GM18870 (cell line): Measurements from ENCODE around the gene SLC26A1.
"Not testable (repeated sequence)": the region's sequence is repeated elsewhere in the genome, so short reads cannot be mapped to it uniquely, and the experiment has no call there.

Experiments used
- ATAC-seq: cut with Tn5 transposase; IDR thresholded peaks from one replicate; pipeline ENCODE4 v1.9.1; 2021; ENCODE audit warnings: moderate library complexity; ENCODE audit not compliant: unreplicated experiment

SLC26A1 gene

DNA sequence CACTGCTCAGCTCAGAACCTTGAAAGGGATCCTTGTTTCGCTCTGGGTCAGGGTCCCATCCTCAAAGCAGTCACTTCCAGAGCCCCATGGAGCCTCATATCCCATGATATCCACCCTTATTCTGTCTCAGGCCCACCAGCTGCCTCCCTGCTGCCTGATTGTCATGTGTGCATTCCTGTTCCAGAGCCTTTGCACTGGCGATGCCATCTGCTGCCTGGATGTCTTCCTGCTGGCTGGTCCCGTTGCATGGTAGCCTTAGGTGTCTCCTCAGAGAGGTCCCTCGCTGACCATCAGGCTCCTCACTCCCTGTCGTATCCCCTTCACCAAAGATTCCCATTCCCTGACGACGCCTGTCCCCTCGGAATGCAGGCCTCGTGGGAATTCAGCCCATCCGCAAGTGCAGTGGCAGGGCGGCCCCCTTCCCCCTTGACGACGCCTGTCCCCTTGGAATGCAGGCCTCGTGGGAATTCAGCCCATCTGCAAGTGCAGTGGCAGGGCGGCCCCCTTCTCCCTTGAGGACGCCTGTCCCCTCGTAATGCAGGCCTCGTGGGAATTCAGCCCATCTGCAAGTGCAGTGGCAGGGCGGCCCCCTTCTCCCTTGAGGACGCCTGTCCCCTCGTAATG lies 6.1 kb upstream of the SLC26A1 start:
- ATAC-seq = not testable (repeated sequence)

DNA sequence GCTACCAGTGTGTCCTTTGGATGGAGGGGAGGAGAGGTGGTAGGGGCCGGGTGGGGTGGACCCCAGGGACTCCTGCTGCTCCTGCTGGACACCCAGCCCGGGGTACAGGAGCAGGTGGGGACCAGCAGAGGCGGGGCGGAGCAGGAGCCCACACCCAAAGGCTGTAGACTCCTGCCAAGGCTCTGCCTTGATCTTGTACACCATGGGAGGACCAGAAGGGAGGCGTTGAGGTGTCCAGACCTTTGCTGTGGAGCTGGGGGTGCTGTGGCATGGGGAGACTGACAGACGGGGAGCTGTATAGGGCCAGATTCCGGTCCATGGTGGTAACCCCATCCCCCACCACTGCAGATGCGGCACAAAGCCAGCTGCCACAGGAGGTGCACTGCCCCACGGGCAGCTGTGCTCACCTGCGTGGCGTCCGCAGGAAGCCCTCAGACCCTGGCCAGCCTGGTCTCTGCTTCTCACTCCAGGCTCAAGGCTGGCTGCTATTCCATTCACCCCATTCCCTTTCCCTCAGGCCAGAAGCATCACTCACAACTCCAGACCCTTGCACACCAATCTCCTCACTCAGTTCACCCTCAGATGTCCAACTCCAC lies 5.0 kb upstream of the SLC26A1 start:
- ATAC-seq = no peak

DNA sequence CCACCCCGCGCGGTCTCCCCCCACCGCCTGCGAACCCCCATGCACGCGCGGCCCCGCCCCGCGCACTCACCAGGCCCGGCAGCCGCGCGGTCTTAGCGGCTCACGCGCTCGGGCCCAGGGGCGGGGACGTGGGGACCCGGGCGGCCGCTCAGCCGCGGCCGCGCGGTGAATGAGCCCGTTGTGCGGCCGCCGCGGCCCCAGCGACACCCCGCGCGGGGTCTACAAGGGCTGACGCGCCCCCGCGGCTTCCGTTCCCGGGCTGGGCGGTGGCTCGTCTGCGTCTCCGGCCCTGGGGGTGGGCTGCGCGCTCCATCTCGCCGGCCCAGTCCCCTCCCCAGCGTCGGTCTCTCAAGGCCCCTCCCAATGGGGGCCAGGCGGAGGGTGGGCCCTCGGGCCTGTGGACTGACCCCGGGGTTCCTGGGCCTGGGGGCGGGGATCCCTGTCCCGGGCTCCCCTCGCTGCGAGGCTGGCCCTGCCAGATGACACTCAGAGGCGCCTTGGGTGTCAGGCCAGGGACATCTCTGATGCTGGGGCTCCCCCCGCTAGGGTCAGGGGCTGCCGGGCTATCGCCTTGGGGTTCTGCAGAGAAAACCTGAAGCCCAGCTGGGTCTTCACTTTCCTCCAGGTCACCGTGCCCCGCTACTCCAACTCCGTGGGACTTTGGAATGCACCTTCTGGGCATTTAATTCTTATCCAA lies 4.3 kb upstream of the SLC26A1 start:
- no peak for ATAC-seq

DNA sequence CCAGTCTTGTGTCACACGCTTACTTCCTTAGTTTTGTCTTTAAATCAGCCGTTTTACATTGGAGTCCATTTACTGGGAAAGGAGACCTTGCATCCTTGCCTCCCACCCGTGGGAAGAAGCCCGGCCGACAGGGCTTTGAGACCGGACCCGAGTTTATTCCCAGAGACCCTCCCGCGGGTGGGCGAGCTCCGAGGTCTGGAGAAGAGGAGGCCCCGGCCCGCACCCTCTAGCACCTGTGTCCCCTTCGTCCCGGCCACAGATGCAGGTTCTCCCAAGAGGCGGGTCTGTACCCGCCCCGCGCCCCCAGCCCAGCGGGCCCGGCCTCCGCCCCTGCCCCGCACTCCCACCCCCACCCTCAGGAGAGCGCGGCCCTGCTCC lies 3.8 kb upstream of the SLC26A1 start:
- no peak for ATAC-seq

DNA sequence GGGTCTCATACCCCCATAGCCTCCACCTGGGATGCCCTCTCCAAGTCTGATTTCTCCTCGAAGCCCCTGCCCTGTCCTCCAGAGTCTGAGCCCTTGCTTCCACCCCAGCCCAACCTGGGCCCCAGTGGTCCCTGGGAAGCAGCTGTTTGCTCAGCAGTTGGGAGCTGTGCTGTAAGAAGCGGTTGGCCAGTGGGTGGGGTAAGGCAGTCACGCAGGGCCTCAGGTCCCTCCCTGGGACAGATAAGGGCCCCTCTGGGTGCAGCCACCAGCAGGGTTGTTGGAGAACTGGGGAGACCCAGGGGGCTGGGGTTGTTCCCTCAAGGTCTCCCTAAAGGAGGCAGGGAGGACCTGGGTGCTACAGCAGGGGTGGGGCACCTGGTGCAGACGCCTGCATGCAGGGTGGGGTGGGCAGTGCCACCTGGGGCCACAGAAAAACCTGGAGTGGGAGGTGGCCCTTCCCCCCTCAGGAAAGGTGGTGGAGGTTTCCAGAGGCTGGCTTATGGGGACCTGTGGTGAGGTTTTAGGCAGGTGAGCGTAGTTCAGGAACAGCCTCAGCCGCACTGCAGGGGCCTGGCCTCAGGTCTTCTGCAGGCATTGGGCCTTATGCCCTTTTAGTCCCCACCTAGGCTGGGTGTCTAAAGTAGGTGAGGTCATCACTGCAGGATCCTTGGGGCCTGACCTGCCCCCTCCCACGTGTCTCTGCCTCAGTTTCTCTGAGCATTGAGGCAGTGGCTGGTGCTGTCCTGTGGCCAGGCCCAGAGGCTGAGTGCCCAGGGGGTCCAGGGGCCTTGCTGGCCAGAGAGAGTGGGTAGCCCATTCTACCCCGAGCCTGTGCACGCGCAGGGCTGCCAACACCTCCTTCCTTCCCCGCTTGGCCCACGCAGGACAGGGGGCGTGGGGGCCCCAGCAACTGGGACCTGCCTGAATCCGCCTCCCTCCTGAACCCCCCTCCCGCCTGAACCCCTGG lies 3.1 kb upstream of the SLC26A1 start:
- no peak for ATAC-seq

DNA sequence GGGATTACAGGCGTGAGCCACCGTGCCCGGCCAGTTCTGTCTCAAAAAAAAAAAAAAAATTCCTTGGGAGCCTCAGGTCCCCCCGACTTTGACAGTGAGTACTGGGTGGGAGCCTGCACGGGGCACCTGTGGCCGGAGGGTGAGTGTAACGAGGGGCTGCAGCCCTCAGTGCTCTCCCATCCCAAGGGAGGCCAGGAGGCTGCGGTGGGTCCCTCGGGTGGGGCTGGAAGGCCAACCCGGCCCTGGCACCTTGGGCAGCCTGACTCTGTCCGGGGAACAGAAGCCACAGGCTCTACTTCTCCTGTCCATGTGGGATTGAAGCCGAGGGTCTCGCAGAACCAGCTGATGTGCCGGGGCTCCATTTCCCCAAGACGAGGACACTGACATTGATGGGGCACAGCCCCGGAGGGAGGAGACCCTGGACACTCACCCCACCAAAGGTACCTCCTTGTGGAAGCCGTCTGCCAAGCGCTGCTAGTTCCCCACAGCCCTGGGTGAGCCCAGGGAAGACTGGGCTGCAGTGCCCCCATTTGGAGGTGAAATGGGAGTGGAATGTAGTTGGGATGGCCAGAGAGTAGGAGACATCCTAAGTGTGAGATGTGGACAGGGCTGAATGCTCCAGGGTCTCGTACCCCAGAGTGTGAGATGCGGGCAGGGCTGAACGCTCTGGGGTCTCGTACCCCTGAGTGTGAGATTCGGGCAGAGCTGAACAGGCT lies 2.3 kb upstream of the SLC26A1 start:
- ATAC-seq = no peak

DNA sequence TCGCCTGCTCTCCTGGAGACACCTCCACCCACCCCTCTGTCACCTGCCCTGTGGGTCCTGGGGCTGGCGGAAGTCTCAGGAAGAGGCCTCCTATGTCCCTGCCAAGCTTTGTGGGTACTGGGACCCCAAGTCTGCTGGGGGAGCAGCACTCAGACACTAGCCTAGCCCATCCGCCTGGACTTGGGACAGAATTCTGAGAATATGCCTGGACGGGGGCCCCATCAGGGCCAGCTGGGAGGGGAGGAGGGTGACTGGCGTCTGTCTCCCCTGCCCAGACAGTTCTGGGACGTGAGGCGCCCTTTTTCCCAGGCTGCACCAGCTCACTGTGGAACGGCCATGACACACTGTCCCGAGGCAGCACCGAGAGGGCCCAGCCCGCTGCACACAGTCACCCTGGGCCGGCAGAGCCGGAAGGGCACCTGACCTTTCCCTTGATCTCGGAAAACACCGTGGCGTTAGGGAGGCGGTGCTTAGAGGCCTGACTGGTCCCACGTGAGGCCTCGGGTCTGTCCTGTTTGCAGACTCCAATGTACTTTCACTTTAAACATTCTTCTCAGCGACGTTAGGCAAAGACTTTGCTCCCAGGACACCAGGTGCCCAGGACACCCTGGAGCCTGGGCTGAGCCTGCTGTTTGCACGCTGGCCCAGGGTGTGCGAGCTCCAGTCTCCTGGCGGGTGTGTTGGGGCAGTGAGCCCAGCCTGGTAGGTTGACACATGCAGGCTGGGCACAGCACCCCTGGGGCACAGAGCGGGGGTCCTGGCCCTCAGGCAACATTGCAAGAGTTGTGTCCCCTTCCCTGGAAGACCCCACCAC lies 700 bp downstream of the SLC26A1 start:
- no peak for ATAC-seq

DNA sequence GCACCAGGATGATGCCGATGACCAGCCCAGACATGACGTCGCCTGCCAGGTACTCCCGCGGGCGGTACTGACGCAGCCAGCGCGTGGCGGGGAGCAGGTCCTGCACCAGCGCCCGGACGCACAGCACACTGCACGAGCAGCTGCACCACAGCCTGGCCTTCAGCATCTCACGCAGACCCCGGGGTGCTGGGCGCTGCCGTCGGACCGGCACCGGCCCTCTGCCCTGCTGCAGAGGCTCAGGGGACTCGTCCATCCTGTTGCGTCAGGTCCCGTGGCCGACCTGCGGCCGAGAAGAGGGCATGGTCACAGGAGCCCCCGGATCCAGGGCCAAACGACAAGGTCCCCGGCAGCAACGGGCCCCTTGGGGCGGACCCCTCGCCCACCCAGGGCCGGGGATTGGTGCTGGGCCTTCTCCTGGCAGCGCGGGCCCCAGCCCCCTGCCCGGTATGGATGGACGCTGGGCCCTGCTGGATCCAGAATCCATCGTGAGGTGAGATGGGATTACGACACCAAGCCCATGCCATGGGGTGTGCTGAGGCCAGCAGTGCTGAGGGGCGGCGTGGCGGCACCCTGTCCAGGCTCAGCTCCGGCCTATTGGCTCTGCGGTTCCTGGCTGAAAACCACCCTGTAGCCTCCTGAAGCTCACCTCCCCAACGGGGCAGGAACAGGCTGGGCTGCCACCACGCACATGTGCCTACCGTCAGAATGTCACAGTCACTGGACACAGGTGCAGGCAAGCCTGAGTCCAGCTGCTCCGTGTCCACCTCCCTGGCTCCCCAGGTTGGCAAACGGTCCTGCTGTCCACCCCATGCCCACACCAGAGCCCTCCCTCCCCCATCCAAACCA lies 1.5 kb downstream of the SLC26A1 start:
- no peak for ATAC-seq

DNA sequence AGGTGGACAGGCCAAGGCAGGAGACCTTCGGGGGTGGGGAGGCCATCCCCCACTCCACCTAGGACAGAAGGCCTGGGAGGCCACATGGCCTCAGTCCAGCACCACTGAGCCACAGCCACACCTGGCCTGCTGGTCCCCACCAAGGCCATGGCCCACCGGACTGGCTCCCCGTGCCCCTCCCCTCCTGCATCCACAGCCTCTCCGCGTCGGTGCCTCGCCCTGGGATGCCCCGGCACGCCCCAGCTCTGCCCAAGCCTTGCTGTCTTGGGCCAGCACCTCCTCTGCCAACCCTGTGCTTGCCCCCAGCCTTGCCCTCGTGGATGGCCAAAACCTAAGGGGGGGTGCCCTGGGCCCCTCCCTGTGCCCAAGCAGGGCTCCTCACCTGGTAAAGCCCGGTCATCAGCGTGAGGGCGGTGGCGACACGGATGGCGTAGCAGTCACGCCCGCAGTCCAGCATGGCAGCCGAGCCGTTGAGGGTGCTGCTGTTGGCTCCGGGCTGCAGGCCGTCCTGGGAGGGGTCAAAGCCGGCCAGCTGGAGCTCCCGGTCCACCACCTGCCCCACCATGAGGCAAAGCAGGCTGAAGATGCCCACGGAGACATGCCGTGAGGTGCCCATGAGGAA lies 2.3 kb downstream of the SLC26A1 start:
- no peak for ATAC-seq

DNA sequence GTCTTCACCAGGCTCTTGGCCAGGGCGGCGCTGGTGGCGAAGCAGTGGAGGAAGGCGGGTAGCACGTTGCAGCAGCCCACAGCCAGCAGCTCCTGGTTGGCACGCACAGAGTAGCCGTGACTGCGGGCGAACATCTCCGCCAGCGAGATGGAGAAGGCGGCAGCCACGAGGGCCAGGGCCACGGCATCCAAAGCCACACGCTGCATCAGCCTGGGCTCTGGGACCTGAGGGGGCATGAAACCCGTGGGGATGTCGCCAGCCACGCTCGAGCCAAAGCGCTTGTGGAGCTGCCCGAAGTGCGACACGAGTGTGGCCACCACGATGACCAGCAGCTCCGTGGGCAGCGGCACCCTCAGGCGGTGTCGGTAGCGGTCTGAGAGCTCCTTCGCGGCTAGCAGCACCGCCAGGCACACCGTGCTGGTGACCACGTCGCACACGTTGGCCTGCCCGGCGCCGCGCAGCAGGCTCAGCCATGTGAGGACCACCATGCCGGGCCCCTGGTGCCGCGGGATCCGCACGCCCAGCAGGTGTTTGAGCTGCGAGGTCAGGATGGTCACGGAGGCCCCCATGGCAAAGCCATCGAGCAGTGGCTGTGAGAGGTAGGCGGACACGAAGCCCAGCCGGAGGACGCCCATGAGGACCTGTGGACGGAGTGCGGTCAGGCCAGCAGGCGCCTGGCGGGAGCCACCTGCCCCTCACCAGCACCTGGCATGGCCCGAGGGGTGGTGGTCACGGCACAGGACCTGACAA lies 3.3 kb downstream of the SLC26A1 start:
- ATAC-seq = no peak

DNA sequence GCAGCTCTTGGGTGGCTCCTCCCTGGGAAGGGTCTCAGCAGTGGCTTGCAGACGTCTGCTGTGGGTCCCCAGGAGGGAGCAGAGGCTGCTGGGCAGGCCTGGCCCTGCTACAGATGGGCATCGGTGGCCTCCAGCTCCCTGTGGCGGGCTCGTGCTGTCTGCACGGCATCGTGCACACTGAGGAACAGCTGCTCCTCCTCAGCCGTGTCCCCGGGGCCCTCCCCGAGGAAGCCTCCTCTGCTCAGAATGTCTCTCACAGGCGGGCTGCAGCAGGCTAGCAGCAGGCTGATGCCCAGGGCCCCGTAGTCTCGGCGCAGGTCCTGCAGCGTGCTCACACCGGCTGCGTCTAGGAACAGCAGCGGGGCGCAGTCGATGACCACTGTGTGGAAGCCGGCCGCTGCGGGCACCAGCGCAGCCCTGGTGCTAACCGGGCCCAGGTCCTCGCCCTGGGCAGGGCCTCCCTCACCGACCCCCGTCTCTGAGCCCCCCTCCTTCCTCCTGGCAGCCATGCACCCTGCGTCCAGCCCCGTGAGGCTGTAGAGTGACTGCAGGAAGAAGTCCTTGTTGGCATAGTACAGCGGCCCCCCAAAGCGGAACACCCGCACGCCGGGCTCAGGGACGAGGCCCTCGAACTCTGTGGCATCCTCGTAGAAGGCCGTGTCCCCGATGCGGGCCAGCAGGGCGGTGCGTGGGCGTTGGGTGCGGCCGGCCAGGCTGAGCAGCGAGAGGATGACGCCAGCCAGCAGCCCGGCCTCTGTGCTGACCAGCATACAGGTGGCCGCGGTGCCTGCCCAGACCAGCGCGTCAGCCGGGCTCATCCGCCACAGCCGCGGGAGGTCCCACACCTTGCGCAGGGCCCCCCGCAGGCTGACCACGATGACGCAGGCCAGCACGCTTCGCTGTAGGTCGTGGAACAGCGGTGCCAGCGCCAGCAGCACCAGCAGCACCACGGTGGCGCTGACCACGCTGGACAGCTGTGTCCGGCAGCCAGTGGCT lies 4.2 kb downstream of the SLC26A1 start:
- no peak for ATAC-seq

DNA sequence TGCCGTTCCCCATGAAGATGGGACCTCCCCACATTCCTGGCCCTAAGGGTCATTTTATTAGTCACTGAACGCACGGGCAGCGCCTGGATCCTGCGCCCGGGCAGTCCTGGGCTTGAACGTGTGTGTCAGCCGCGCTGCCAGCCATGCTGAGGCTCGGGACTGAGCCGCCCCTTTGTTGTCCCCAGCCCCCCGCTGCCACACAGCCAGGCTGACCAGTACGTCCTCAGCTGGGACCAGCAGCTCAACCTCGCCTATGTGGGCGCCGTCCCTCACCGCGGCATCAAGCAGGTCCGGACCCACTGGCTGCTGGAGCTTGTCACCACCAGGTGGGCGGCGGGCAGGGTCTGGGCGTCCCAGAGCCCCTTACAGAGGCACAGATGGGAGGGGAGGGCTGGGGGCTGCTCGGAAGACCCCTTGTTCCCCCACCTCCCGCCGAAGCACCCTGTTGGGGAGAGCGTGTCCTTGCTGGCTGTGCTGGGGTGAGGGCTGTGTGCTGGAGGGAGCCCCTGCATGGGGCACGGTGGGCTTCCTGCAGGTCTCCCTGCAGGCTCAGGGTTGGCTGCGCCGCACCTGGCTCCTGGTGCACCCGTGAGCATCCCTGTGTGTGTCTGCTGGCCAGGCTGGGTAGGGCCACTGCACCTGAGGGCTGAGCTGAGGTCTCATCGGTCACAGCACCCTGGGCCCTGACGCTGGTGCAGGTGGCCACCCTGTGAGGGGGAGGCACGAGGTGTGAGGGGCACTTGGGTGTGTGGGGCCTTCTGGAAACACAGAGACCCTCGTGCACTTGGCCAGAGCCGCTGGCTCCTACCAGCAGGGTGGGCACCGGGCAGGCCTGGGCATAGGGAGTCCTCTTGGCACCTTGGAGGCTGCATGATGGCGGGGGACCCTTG lies 5.3 kb downstream of the SLC26A1 start:
- ATAC-seq = no peak

DNA sequence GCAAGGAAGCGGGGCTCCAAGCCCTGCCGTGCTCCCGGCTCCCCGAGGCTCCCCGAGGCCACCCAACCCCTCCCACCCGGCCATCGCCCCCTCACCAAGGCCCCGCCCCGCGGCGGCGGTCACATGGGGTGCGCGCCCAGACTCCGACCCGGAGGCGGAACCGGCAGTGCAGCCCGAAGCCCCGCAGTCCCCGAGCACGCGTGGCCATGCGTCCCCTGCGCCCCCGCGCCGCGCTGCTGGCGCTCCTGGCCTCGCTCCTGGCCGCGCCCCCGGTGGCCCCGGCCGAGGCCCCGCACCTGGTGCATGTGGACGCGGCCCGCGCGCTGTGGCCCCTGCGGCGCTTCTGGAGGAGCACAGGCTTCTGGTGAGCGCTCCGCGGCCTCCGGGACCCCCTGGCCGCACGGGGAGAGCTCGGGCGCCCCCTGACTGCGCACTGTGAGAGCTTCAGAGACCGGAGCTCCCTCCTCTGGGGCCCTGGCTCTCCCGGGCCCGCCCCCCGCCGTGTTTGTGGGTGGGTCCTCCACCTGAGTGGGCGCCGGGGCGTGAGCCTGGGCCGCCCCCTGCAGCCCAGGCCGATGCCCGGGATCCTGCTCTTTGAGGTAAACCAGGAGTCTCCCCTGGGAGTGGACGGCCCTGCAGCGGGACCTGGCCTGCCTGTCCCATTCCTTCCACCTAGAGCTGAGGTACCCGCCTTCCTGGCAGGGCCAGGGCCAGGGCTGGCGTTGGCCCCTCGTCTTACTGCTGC lies 6.2 kb downstream of the SLC26A1 start, which contains the start of gene IDUA:
Gene IDUA, plus strand, starts transcription at position 166 of the 745 bp plus-strand sequence. Its CDS starts 41 bp downstream, at position 207.
- ATAC-seq = no peak

DNA sequence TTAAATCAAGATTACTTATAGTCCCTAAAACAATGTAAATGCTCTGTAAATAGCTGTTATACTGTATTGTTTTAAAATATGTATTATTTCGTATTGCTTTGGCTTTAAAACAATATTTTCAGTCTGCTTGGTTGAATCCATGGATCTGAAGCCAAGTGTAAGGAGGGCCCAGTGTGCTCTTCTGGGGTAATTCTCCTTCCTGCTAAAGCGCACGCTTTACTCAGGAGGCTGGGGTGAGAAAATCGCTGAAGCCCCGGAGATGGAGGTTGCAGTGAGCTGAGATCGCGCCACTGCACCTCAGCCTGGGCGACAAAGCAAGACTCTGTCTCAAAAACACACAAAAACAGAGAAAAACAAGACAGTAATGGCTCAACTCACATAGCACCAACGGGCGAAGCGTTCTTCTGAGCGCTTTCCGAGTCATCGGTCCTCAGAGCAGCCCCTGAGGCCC lies 6.8 kb downstream of the SLC26A1 start:
- ATAC-seq = no peak
